Fibroblast of peridontal ligament (primary cell): ENCODE measurements around the gene ZNF609.

ENCODE experiments used
- DNase-seq: peaks from one replicate; pipeline ENCODE4 v3.0.0-alpha.2; 2010; ENCODE audit errors: extremely low read depth

Gene ZNF609

DNA sequence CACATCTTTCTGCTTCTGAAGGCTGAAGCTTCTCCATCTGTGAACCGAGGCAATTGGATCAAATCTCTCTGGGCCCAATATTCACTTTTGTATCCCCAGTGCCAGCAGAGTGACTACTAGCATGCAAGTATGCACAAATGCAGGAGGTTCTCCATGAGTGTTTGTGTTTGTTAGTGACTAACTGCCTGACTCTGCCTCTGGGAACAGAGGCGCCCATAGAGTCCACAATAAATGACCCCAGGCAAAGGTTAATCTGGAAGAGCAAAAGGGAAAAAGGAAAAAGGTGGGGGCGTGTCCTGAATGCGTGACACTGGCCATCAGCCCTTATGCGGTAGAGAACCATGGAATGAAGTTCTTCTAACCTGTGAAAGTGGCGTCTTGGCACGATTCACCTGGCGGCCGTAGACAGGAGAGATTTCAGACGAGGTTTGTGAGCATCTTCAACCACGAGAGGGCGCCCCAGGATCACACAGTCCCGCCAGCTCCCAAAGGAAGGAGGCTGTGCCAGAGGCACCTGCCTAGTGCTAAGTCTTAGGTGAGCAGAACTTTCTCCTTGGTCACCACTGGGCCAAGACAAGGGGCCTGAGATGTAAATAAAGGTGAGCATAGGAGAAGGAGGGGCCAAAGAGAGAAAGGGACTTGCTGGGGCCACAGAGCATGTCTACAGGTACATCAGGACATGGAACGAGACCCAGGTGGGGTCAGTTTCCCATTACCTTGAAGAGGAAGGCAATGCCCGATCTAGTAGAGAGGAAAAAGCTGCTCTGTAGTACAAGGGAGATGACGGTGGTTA, 270.8 kb downstream of the ZNF609 start:
- DNase-seq = peak; percentile 66

DNA sequence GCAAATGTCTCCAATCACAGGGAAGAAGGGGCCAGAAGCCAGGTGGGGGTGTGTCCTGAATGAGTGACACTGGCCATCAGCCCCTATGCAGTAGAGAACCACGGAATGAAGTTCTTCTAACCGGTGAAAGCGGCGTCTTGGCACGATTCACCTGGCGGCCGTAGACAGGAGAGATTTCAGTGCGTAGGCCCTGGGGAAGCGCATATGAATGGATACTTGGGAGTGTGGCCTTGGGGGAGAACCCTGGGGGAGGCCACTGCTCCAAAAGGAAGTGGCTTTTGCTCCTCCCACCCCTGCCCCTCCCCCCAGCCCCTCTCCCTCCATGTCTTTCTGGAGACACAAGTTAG, 271.4 kb downstream of the ZNF609 start:
- DNase-seq = no peak

- DNase-seq = no peak
Observed at GRCh38 chr15:64732156-64732860, 271.9 kb downstream of the ZNF609 start.
